Activated naive CD4-positive, alpha-beta T cell treated with anti-CD3 and anti-CD28 coated beads for 36 hours (primary cell): ENCODE measurements around the gene EIF4E1B. TPM values are rescaled to one million over a fixed set of nuclear protein-coding genes. Genes with fewer than 3 reads are reported as not detected.

Experiments used
- CTCF ChIA-PET: fragments of 350-600 bp; sonication (Branson Sonifier 250); formaldehyde crosslinking; loops from one replicate; lab custom pipeline; 2021; ENCODE audit warnings: antibody characterized with exemption; lab: Charles Lee
- DNase-seq: peaks from one replicate; pipeline ENCODE4 v3.0.0-alpha.2; 2020
- H3K27ac Mint-ChIP-seq: one replicate; pipeline ENCODE4 v1.8.0; 2021; ENCODE audit warnings: mild to moderate bottlenecking, mixed read lengths
- H3K27me3 Mint-ChIP-seq: one replicate; pipeline ENCODE4 v1.8.0; 2021; ENCODE audit warnings: low read depth, mixed read lengths
- H3K36me3 Mint-ChIP-seq: one replicate; pipeline ENCODE4 v1.8.0; 2021; ENCODE audit warnings: low read depth, mixed read lengths
- H3K4me1 Mint-ChIP-seq: one replicate; pipeline ENCODE4 v1.8.0; 2021; ENCODE audit warnings: low read depth, mixed read lengths
- H3K4me3 Mint-ChIP-seq: one replicate; pipeline ENCODE4 v1.8.0; 2021; ENCODE audit warnings: mild to moderate bottlenecking, moderate library complexity, mixed read lengths
- H3K9me3 Mint-ChIP-seq: one replicate; pipeline ENCODE4 v1.8.0; 2021; ENCODE audit warnings: mixed read lengths
- intact Hi-C: fragments of 100-400 bp; cut with micrococcal nuclease; formaldehyde crosslinking; loops from one replicate; pipeline ENCODE4 v1.15.1; 2023
- total RNA-seq, 2 experiments: library from RNA; stranded (reverse); gene quantifications; one replicate each; pipeline ENCODE4 v1.2.3, GENCODE V29; 2021

EIF4E1B gene
- total RNA-seq, 2 experiments from 2014 or later: not detected

DNA sequence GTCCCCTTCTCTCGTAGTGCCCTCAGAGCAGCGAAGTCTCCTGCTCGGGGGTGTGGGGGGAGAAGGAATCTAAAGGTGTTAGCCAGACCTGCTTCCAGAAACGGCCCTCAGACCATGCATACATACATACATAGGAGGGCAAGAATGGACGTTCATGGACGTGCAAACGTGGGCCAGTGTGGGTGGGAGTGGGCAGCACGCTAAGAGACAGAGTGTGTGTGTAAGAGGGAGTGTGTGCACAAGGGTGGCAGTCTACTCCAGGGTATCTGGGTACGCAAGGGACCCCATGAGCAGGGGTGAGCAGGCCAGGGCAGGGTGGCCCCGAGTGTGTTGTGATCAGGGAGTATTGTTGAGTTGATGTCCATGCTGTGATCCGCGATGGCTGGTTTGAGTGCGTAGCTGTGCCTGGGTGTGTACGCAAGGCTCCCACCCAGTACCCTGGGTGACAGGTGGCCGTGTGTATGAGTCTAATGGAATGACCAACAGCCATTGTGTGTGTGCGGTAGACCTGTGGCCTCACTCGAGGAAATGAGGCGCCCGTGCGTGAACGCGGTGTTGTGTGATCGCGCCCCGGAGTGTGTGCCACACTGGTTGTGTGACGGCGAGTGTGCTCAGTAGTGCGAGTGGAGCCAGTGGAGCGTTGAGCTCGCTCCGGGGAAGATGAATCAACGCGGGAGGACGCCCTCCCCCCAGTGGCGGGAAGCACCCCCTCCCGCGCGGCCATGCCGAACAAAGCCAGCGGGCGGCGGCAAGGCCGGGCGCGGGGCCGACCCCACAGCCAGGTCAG lies 21.3 kb upstream of the EIF4E1B start:
- CTCF ChIA-PET: interaction anchor here (1.7 kb wide), 1 partner anchor 13 kb away, joined by 6 read pairs; no protein-coding TSS in a partner anchor
- peak overlapping the region; percentile 63 for H3K27ac Mint-ChIP-seq
- intact Hi-C loops: no loop called here

DNA sequence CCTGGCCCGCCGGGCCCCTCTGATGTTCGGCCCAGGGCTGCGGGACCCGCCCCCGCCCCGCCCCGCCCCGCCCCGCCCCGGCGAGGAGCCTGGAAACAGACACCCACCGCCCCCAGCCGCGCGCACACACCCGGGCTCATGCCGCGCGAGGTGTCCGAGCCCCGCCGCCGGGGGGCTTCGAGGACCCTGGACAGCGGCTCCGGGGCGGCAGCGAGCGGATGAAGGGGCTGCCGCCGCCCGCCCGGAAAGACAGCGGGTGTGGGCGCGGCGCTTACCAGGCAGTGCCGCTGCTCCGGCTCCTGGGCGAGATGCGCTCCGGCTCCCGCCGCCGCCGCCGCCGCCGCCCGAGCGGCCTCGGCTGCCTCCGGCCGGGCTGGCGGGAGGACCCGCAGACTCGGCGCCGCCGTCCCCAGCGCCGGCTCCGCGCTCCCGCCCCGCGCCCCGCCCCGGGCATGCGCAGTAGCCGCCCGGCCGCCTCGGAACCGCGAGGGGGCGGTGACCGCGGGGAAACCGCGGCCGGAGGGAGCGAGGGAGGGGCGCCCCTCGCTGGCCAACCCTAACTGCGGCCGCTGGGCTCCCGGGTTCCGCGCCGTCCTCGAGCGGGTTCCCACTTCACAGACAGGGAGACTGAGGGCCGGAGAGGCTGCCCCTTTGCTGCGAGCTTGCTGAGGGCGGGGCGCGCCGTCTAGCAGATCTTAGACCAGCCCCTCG lies 20.6 kb upstream of the EIF4E1B start, which contains the start of gene GPRIN1:
Gene GPRIN1 (minus strand): TSS at position 433 of the 711 bp plus-strand sequence. CDS start 10,322 bp downstream, outside the sequence.
- DNase-seq: peak; percentile 61
- Mint-ChIP-seq H3K27ac (peak within 1 kb of the TSS; percentile 63), H3K36me3 (no peaks in the 10 kb centered on the region), H3K9me3 (no peaks in the 10 kb centered on the region), H3K27me3 (peaks cover 24% of the 10 kb centered on the region), H3K4me1 (peaks cover 7% of the 10 kb centered on the region), H3K4me3 (peak within 1 kb of the TSS; percentile 89)
- intact Hi-C loops: no loop called here
- CTCF ChIA-PET: no interaction called here

More for the DNA sequence above, 21.3 kb upstream of the EIF4E1B start:
- H3K36me3 Mint-ChIP-seq: no peaks in the 10 kb centered on the region
- peaks cover 7% of the 10 kb centered on the region for H3K4me1 Mint-ChIP-seq
- peak; percentile 26 for DNase-seq
- peak overlapping the region; percentile 89 for H3K4me3 Mint-ChIP-seq
- peaks cover 24% of the 10 kb centered on the region for H3K27me3 Mint-ChIP-seq
- H3K9me3 Mint-ChIP-seq: no peaks in the 10 kb centered on the region

DNA sequence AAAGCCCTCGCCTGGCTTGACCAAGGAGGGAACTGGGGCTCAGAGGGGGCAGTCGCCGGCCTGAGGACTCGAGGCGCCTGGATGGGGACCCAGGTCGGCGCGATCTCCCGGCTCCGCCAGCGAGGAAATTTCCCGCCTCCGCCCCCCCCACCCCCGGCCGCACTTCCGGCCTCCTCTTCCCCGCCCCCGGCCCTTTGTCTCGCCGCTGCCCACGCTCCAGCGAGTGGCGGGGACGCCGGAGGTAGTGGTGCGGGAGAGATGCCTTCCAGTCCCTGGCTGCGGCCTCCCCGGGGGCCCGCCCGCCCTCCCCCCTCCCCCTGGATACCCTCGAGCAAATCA lies 20.1 kb upstream of the EIF4E1B start:
- no peak for DNase-seq
- CTCF ChIA-PET: no interaction called here
- intact Hi-C loops: no loop called here

DNA sequence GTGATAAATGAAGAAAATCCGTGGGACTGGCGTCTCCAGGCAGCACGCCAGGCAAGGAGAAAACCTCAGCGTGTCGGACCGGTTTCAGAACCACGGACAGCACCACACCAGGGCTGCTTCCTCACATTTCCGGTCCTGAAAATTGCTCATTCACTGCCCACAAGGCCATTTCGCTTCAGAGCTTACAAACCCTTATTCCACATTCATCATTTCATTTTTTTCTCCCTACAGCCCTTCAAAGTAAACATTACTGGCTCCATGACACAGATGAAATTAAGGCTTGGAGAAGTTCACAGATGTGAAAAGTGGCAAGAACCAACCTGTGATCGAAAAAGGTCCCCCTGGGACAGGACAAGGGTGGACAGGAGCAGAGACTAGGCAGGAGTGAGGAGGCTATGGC lies 19.0 kb upstream of the EIF4E1B start:
- peak; percentile 72 for DNase-seq
- H3K4me3 Mint-ChIP-seq: no peak overlapping the region
- no peaks in the 10 kb centered on the region for H3K9me3 Mint-ChIP-seq
- no peak overlapping the region for H3K27ac Mint-ChIP-seq
- intact Hi-C loops: loop anchor here (1.0 kb wide), 1 partner anchor 163 kb away; the partner anchor contains the start of gene FAF2
- peaks cover 7% of the 10 kb centered on the region for H3K4me1 Mint-ChIP-seq
- H3K27me3 Mint-ChIP-seq: peaks cover 30% of the 10 kb centered on the region
- CTCF ChIA-PET: no interaction called here
- no peaks in the 10 kb centered on the region for H3K36me3 Mint-ChIP-seq

More for the DNA sequence above, 20.1 kb upstream of the EIF4E1B start:
- Mint-ChIP-seq H3K36me3 (no peaks in the 10 kb centered on the region), H3K4me3 (peak overlapping the region; percentile 67), H3K4me1 (peaks cover 7% of the 10 kb centered on the region), H3K27me3 (peaks cover 24% of the 10 kb centered on the region), H3K9me3 (no peaks in the 10 kb centered on the region), H3K27ac (no peak overlapping the region)

DNA sequence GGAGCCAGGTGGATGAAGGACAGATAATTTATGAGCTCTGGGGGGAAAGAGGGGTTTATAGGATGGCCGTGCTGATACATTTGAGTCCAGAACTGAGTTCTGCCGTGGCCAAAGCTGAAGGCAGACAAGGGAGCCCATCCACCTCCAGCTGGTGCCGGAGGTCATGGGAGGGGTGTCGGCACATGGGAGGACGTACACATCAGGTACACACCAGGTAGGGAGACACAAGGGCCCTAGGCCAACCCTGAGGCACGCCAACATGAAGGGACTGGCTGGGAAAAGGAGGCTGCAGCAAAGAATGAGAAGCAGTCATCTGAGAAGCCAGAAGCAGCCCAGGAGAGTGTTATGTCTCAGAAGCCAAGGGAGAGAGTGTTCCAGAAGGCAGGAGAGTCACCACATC lies 18.5 kb upstream of the EIF4E1B start:
- intact Hi-C loops: no loop called here
- H3K4me3 Mint-ChIP-seq: no peak overlapping the region
- H3K36me3 Mint-ChIP-seq: no peaks in the 10 kb centered on the region
- H3K9me3 Mint-ChIP-seq: no peaks in the 10 kb centered on the region
- H3K27ac Mint-ChIP-seq: no peak overlapping the region
- DNase-seq: no peak
- H3K4me1 Mint-ChIP-seq: peaks cover 7% of the 10 kb centered on the region
- CTCF ChIA-PET: no interaction called here
- peaks cover 35% of the 10 kb centered on the region for H3K27me3 Mint-ChIP-seq

DNA sequence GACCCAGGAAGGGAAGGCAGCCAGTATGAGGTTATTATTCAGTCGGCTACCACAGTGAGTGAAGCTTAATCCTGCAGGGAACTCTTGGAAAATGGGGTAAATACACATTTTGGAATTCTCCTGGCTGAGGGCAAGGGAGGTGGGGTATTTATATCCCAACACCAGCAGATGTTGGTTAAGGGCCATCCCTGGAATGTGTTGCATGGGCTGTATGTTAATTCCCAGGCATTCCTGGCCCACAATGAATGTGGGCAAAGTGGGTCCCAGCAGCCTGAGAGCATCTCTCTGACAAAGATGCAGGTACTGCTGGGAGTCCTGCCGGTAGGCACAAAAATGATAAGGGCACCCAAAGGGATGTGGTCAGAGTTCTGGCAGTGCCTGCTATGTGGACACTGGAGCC lies 17.6 kb upstream of the EIF4E1B start:
- intact Hi-C loops: no loop called here
- no peak overlapping the region for H3K4me3 Mint-ChIP-seq
- CTCF ChIA-PET: interaction anchor here (1.2 kb wide), 1 partner anchor 18 kb away, joined by 5 read pairs; no protein-coding TSS in a partner anchor
- peaks cover 7% of the 10 kb centered on the region for H3K4me1 Mint-ChIP-seq
- H3K27me3 Mint-ChIP-seq: peaks cover 43% of the 10 kb centered on the region
- no peak overlapping the region for H3K27ac Mint-ChIP-seq
- no peaks in the 10 kb centered on the region for H3K9me3 Mint-ChIP-seq
- no peak for DNase-seq
- no peaks in the 10 kb centered on the region for H3K36me3 Mint-ChIP-seq

DNA sequence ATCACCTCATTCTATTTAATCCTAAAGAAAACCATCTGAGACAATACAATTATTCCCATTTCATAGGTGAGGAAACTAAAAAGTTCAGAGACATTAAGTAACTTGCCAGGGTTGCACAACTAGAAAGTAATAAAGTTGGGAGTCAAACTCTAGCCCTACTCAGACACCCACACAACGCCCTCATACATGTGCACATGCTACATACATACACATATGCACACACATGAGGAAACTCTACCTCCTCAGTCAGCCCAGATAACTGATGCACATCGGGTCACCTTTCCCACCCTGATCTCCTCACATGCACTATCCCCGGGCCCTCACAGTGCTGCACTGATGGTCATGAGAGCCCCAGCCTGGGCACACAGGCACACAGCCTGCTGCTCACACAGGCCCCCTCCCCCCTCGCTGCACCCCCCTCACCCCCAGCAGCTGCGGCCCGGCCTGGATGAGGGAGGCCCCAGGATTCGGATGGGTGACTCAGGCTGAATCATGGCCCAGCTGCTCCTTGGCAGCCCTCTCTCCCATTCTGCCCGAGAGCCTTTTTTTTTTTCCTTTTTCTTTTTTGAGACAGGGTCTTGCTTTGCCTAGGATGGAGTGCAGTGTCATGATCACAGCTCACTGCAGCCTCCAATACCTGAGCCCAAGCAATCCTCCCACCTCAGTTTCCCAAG lies 15.5 kb upstream of the EIF4E1B start:
- CTCF ChIA-PET: interaction anchor here (0.6 kb wide), 1 partner anchor 16 kb away, joined by 3 read pairs; no protein-coding TSS in a partner anchor
- H3K4me3 Mint-ChIP-seq: no peak overlapping the region
- no peaks in the 10 kb centered on the region for H3K9me3 Mint-ChIP-seq
- no peaks in the 10 kb centered on the region for H3K36me3 Mint-ChIP-seq
- no peak overlapping the region for H3K27ac Mint-ChIP-seq
- peaks cover 52% of the 10 kb centered on the region for H3K27me3 Mint-ChIP-seq
- no peak for DNase-seq
- peaks cover 11% of the 10 kb centered on the region for H3K4me1 Mint-ChIP-seq
- intact Hi-C loops: no loop called here

DNA sequence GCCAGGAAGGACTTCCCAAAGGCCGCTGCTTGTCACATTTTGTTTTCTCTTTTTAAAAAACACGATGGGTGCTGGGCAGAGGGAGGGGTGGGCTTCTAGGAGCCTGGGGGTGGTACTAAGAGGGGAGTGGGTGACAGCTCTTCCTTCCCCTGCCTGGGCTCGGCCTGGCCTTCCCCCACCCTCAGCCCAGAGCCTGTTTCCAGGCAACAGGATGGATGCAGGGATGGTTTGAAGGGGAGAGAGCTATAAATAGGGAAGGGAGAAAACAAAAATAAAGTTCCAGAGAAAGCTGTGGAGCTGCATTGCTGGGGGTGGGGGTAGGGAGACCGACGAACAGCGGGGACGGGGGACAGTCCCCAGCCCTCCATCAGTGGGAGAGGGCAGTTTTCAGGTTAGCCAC lies 14.0 kb upstream of the EIF4E1B start:
- DNase-seq: no peak
- no peak overlapping the region for H3K4me3 Mint-ChIP-seq
- H3K27me3 Mint-ChIP-seq: peaks cover 56% of the 10 kb centered on the region
- CTCF ChIA-PET: interaction anchor here (1.2 kb wide), 1 partner anchor 43 kb away, joined by 3 read pairs; no protein-coding TSS in a partner anchor
- intact Hi-C loops: no loop called here
- H3K9me3 Mint-ChIP-seq: no peaks in the 10 kb centered on the region
- no peaks in the 10 kb centered on the region for H3K36me3 Mint-ChIP-seq
- peaks cover 18% of the 10 kb centered on the region for H3K4me1 Mint-ChIP-seq
- no peak overlapping the region for H3K27ac Mint-ChIP-seq

DNA sequence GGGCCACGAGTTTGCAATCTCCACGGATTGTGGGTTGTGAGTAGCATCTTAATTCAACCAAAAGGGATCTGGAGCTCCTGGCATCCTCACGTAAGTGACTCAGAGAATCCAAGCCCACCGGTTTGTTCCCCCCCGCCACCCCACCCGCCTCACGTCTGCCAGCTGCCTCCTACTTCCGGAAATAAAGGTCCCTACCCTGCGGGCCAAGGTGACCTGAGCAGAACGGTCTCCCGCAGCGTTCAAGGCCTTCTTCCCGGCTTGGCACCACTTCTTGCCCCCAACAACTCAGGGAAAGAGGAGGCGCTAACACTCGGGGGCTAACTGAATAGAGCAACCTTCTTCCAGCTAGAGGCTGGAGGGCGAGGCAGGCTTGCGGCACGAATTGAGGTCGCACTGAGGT lies 11.7 kb upstream of the EIF4E1B start:
- DNase-seq: no peak
- Mint-ChIP-seq H3K36me3 (no peaks in the 10 kb centered on the region), H3K9me3 (no peaks in the 10 kb centered on the region), H3K4me1 (peaks cover 18% of the 10 kb centered on the region), H3K4me3 (peak overlapping the region; percentile 48), H3K27me3 (peaks cover 48% of the 10 kb centered on the region), H3K27ac (no peak overlapping the region)
- CTCF ChIA-PET: no interaction called here
- intact Hi-C loops: loop anchor here (1.0 to 2.0 kb wide), 3 partner anchors 29 to 204 kb away; partner anchors contain the start of gene TSPAN17

DNA sequence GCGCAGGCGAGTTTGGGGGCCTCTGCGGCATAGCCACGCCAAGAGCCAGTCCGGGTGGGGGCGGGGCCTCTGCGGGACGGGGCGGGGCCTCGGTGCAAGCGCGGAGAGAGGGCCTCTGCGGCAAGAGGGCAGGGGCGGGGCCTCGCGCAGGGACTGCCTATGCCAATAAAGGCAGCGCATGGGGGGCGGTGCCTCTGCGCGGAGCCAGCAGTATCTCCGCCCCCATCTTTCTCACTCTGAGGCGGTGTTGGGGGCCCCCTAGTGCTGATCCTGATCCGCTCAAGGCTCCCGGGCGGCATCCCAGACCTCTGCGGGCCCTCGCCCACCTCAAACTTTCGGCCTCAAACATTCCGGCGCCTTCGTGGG lies 11.3 kb upstream of the EIF4E1B start:
- intact Hi-C loops: loop anchor here (1.0 to 2.0 kb wide), 3 partner anchors 28 to 204 kb away; partner anchors contain the start of gene TSPAN17
- CTCF ChIA-PET: no interaction called here

DNA sequence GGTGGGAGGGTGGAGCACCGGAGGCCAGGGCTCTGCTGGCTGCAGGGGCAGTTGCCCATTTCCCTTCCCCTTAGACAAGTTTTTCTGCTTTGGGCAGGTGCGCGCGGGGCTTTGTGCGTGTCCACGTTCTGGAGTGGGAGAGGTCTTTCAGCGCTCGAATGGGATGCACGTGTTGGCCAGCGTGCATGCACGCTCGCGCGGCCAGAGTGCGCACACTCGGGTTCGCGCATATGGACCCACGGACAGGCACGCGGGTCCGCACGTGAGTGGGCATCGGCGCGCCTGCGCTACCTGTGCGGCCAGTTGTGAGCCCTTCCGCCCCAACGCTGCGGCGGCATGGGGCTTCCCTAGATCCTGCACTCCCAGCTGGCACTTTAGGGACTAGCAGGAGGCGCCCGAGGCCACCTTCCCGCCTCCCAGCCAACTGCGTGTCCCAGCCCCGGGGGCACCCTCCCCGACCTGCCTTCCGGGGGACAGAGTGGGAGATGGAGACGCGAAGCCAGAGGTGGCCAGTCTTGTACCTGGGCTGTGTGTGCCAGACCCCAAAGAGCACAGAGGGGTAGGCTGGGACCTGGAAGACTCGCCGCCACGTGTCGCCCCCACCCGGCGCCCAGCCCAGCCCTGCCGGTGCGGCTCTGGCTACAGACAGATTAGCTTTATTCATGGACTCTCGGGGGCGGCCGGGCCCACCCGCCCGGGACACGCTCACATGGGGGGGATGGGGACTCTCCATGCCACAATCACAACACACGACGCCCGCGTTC lies 10.7 kb upstream of the EIF4E1B start:
- Mint-ChIP-seq H3K27ac (no peak overlapping the region), H3K9me3 (no peaks in the 10 kb centered on the region), H3K36me3 (no peaks in the 10 kb centered on the region), H3K27me3 (peaks cover 48% of the 10 kb centered on the region), H3K4me1 (peaks cover 18% of the 10 kb centered on the region), H3K4me3 (peak overlapping the region; percentile 61)
- CTCF ChIA-PET: interaction anchor here (0.7 kb wide), 1 partner anchor 180 kb away, joined by 3 read pairs; no protein-coding TSS in a partner anchor
- intact Hi-C loops: loop anchor here (1.0 to 2.0 kb wide), 3 partner anchors 28 to 205 kb away; partner anchors contain the start of gene TSPAN17
- no peak for DNase-seq

More for the DNA sequence above, 11.3 kb upstream of the EIF4E1B start:
- H3K27ac Mint-ChIP-seq: no peak overlapping the region
- H3K4me1 Mint-ChIP-seq: peaks cover 18% of the 10 kb centered on the region
- no peaks in the 10 kb centered on the region for H3K36me3 Mint-ChIP-seq
- DNase-seq: peak; percentile 89
- peaks cover 48% of the 10 kb centered on the region for H3K27me3 Mint-ChIP-seq
- peak overlapping the region; percentile 48 for H3K4me3 Mint-ChIP-seq
- no peaks in the 10 kb centered on the region for H3K9me3 Mint-ChIP-seq
